H9 (cell line): ENCODE results near the gene PARVB. TPM values are rescaled to one million over a fixed set of nuclear protein-coding genes. Genes with fewer than 3 reads are reported as not detected.

ENCODE experiments used
- DNase-seq: peaks from one replicate; pipeline ENCODE4 v3.0.0-alpha.2; 2017
- H2AFZ ChIP-seq: one replicate; pipeline ENCODE4 v1.6.1; 2013; ENCODE audit warnings: mild to moderate bottlenecking, low read length, control low read depth, moderate library complexity
- H2AK5ac ChIP-seq: 2 replicates; pipeline ENCODE4 v1.6.1; 2013; ENCODE audit warnings: low read length, control low read depth, mixed read lengths; ENCODE audit not compliant: insufficient read length
- H2BK120ac ChIP-seq: one replicate; pipeline ENCODE4 v1.6.1; 2013; ENCODE audit warnings: low read depth, mild to moderate bottlenecking, low read length, control low read depth, inconsistent platforms; ENCODE audit not compliant: poor library complexity, severe bottlenecking
- H2BK12ac ChIP-seq: 2 replicates; pipeline ENCODE4 v1.6.1; 2013; ENCODE audit warnings: low read length, control low read depth, mixed read lengths, low read depth; ENCODE audit not compliant: insufficient read length
- H2BK15ac ChIP-seq: 2 replicates; pipeline ENCODE4 v1.6.1; 2013; ENCODE audit warnings: low read depth, low read length, control low read depth
- H2BK20ac ChIP-seq: one replicate; pipeline ENCODE4 v1.6.1; 2013; ENCODE audit warnings: low read depth, mild to moderate bottlenecking, low read length, control low read depth, inconsistent platforms; ENCODE audit not compliant: poor library complexity, severe bottlenecking
- H2BK5ac ChIP-seq: 2 replicates; pipeline ENCODE4 v1.6.1; 2013; ENCODE audit warnings: low read length, control low read depth, mixed read lengths; ENCODE audit not compliant: insufficient read length
- H3K14ac ChIP-seq: 2 replicates; pipeline ENCODE4 v1.6.1; 2013; ENCODE audit warnings: low read length, control low read depth; ENCODE audit not compliant: insufficient read depth
- H3K18ac ChIP-seq: 2 replicates; pipeline ENCODE4 v1.6.1; 2013; ENCODE audit warnings: low read depth, mild to moderate bottlenecking, mixed read lengths, low read length, control low read depth; ENCODE audit not compliant: insufficient read length
- H3K23ac ChIP-seq: 2 replicates; pipeline ENCODE4 v1.6.1; 2013; ENCODE audit warnings: low read length, control low read depth, mixed read lengths, low read depth; ENCODE audit not compliant: insufficient read length
- H3K23me2 ChIP-seq: 2 replicates; pipeline ENCODE4 v1.6.1; 2013; ENCODE audit warnings: low read depth, mild to moderate bottlenecking, mixed read lengths, low read length, control low read depth; ENCODE audit not compliant: insufficient read length, poor library complexity, severe bottlenecking
- H3K27ac ChIP-seq: 2 replicates; pipeline ENCODE4 v1.5.1; 2013; ENCODE audit warnings: low read length, control low read depth, mixed read lengths, low read depth; ENCODE audit not compliant: insufficient read length
- H3K27me3 ChIP-seq: 2 replicates; pipeline ENCODE4 v1.6.1; 2013; ENCODE audit warnings: low read length, control low read depth, inconsistent platforms; ENCODE audit not compliant: insufficient read depth
- H3K4ac ChIP-seq: 2 replicates; pipeline ENCODE4 v1.6.1; 2013; ENCODE audit warnings: low read depth, mild to moderate bottlenecking, control low read depth, inconsistent platforms, low read length, moderate library complexity
- H3K4me1 ChIP-seq: 2 replicates; pipeline ENCODE4 v1.6.1; 2013; ENCODE audit warnings: low read length, control low read depth, inconsistent platforms; ENCODE audit not compliant: insufficient read depth
- H3K4me2 ChIP-seq: 2 replicates; pipeline ENCODE4 v1.6.1; 2013; ENCODE audit warnings: low read length, control low read depth, mixed read lengths; ENCODE audit not compliant: insufficient read length, insufficient read depth
- H3K56ac ChIP-seq: 2 replicates; pipeline ENCODE4 v1.6.1; 2013; ENCODE audit warnings: low read depth, mild to moderate bottlenecking, mixed read lengths, low read length, control low read depth; ENCODE audit not compliant: insufficient read length
- H3K79me1 ChIP-seq: 2 replicates; pipeline ENCODE4 v1.6.1; 2013; ENCODE audit warnings: low read depth, mild to moderate bottlenecking, moderate library complexity, low read length, control low read depth, inconsistent platforms; ENCODE audit not compliant: insufficient read depth, poor library complexity, severe bottlenecking
- H3K79me2 ChIP-seq: 2 replicates; pipeline ENCODE4 v1.6.1; 2013; ENCODE audit warnings: low read length, control low read depth, inconsistent platforms; ENCODE audit not compliant: insufficient read depth
- H3K9ac ChIP-seq: 2 replicates; pipeline ENCODE4 v1.6.1; 2013; ENCODE audit warnings: low read length, control low read depth, mixed read lengths; ENCODE audit not compliant: insufficient read length; ENCODE audit errors: extremely low read depth
- H3K9me3 ChIP-seq: one replicate; pipeline ENCODE4 v1.6.1; 2013; ENCODE audit warnings: low read depth, low read length, inconsistent platforms; ENCODE audit not compliant: control insufficient read depth
- H3T11ph ChIP-seq: one replicate; pipeline ENCODE4 v1.6.1; 2013; ENCODE audit warnings: mild to moderate bottlenecking, low read length, control low read depth, inconsistent platforms
- H4K20me1 ChIP-seq: one replicate; pipeline ENCODE4 v1.6.1; 2013; ENCODE audit not compliant: control insufficient read depth, insufficient read length, insufficient read depth
- H4K5ac ChIP-seq: 2 replicates; pipeline ENCODE4 v1.6.1; 2013; ENCODE audit warnings: low read depth, mild to moderate bottlenecking, mixed read lengths, low read length, control low read depth; ENCODE audit not compliant: insufficient read length
- H4K8ac ChIP-seq: replicated peaks from 2 replicates; pipeline ENCODE4 v1.6.1; 2013; ENCODE audit warnings: low read length, control low read depth, mixed read lengths, low read depth; ENCODE audit not compliant: insufficient read length
- H4K91ac ChIP-seq: 2 replicates; pipeline ENCODE4 v1.6.1; 2013; ENCODE audit warnings: low read depth, mild to moderate bottlenecking, moderate library complexity, mixed read lengths, low read length, control low read depth; ENCODE audit not compliant: insufficient read length
- H3K27ac Mint-ChIP-seq, 3 experiments: 2 replicates in 2 of 3; 3 replicates in 1 of 3; pipeline ENCODE4 v1.8.0; 2020 to 2021; ENCODE audit warnings: mixed read lengths in 3 of 3, mild to moderate bottlenecking in 1 of 3, moderate library complexity in 1 of 3
- H3K27me3 Mint-ChIP-seq: 2 replicates; pipeline ENCODE4 v1.8.0; 2021; ENCODE audit warnings: low read depth, mild to moderate bottlenecking, moderate library complexity, mixed read lengths
- H3K36me3 Mint-ChIP-seq, 3 experiments: 2 replicates in 2 of 3; 3 replicates in 1 of 3; pipeline ENCODE4 v1.8.0; 2020 to 2021; ENCODE audit warnings: low read depth in 3 of 3, mixed read lengths in 3 of 3; ENCODE audit not compliant: insufficient read depth in 1 of 3
- H3K4me1 Mint-ChIP-seq, 2 experiments: 2 replicates each; pipeline ENCODE4 v1.8.0; 2020; ENCODE audit warnings: mixed read lengths in 2 of 2
- H3K4me3 Mint-ChIP-seq, 2 experiments: 2 replicates in 1 of 2; 3 replicates in 1 of 2; pipeline ENCODE4 v1.8.0; 2020 to 2021; ENCODE audit warnings: mild to moderate bottlenecking in 2 of 2, mixed read lengths in 2 of 2, moderate library complexity in 1 of 2
- H3K9me3 Mint-ChIP-seq, 2 experiments: 2 replicates in 1 of 2; 3 replicates in 1 of 2; pipeline ENCODE4 v1.8.0; 2020; ENCODE audit warnings: mild to moderate bottlenecking in 2 of 2, mixed read lengths in 2 of 2, moderate library complexity in 1 of 2
- CTCF ChIP-seq: fragments of 200-600 bp; sonication (generic); conservative IDR thresholded peaks from 3 replicates; pipeline ENCODE4 v1.8.0; 2021; ENCODE audit warnings: antibody characterized with exemption, mild to moderate bottlenecking
- WGBS: extraction: QIAGEN DNeasy Blood & Tissue Kit; methylation state at CpG from one replicate; pipeline ENCODE4 v1.1.7; 2013; ENCODE audit warnings: missing lambda C conversion rate, low lambda C conversion rate, mixed read lengths; ENCODE audit not compliant: insufficient read length; ENCODE audit errors: extremely low coverage; 5-methylcytosine and 5-hydroxymethylcytosine counted together
- total RNA-seq: library from RNA; stranded (reverse); gene quantifications from 2 replicates; pipeline ENCODE4 v1.2.1, GENCODE V29; 2021

Gene PARVB
- total RNA-seq, 1 experiment from 2014 or later, result 15.6 TPM

GRCh38 chr22:44204739-44205515 lies 180.8 kb downstream of the PARVB start:
- no CpG with 5 or more reads among the region's 16 CpGs for WGBS
- Histone ChIP-seq H2BK12ac (no peak overlapping the region), H2BK20ac (no peak overlapping the region), H3T11ph (no peak overlapping the region), H3K14ac (no peak overlapping the region; the same call in 1 of the 2 replicates), H2AK5ac (no peak overlapping the region), H3K9ac (no peak overlapping the region), H3K9me3 (no peaks in the 10 kb centered on the region), H4K8ac (no peak overlapping the region), H3K56ac (no peak overlapping the region), H3K27me3 (no peaks in the 10 kb centered on the region), H3K18ac (no peak overlapping the region), H2AFZ (no peak overlapping the region), H3K79me1 (no peaks in the 10 kb centered on the region), H3K27ac (no peak overlapping the region), H3K4ac (no peak overlapping the region), H4K91ac (no peak overlapping the region), H3K23ac (no peak overlapping the region), H2BK120ac (no peak overlapping the region), H3K23me2 (no peaks in the 10 kb centered on the region), H3K4me2 (no peak overlapping the region), H4K5ac (no peak overlapping the region), H2BK15ac (no peak overlapping the region), H4K20me1 (no peaks in the 10 kb centered on the region), H2BK5ac (no peak overlapping the region), H3K4me1 (no peaks in the 10 kb centered on the region), H3K79me2 (no peaks in the 10 kb centered on the region)
- Mint-ChIP-seq H3K4me3 (no peak overlapping the region), H3K4me1 (peaks cover 0 to 4% of the 10 kb centered on the region in 2 experiments; a peak in 2 of 4 replicates), H3K36me3 (peaks cover 0 to 3% (median 0%) of the 10 kb centered on the region in 3 experiments; a peak in 2 of 7 replicates), H3K9me3 (peaks cover 0 to 8% of the 10 kb centered on the region in 2 experiments; a peak in 2 of 5 replicates), H3K27me3 (peaks cover 8% of the 10 kb centered on the region), H3K27ac (no peak overlapping the region; a peak in 2 of 7 replicates)
- DNase-seq, result no peak
- no peak for TF ChIP-seq CTCF
